Activated naive CD8-positive, alpha-beta T cell treated with anti-CD3 and anti-CD28 coated beads for 36 hours (primary cell): ENCODE data around the gene TMEM161A. TPM values are rescaled to one million over a fixed set of nuclear protein-coding genes. Genes with fewer than 3 reads are reported as not detected.
"Not testable (repeated sequence)": the region's sequence is repeated elsewhere in the genome, so short reads cannot be mapped to it uniquely, and the experiment has no call there.

ENCODE experiments used
- DNase-seq: peaks from one replicate; pipeline ENCODE4 v3.0.0; 2021
- H3K27ac Mint-ChIP-seq: one replicate; pipeline ENCODE4 v1.8.0; 2022; ENCODE audit warnings: mild to moderate bottlenecking, moderate library complexity, mixed read lengths
- H3K27me3 Mint-ChIP-seq: one replicate; pipeline ENCODE4 v1.8.0; 2022; ENCODE audit warnings: mild to moderate bottlenecking, mixed read lengths
- H3K36me3 Mint-ChIP-seq: one replicate; pipeline ENCODE4 v1.8.0; 2021; ENCODE audit warnings: mild to moderate bottlenecking, mixed read lengths
- H3K4me1 Mint-ChIP-seq: one replicate; pipeline ENCODE4 v1.8.0; 2021; ENCODE audit warnings: mixed read lengths
- H3K4me3 Mint-ChIP-seq: one replicate; pipeline ENCODE4 v1.8.0; 2022; ENCODE audit warnings: mild to moderate bottlenecking, moderate library complexity, mixed read lengths
- H3K9me3 Mint-ChIP-seq: one replicate; pipeline ENCODE4 v1.8.0; 2022; ENCODE audit warnings: mixed read lengths
- total RNA-seq, 2 experiments: library from RNA; stranded (reverse); gene quantifications; one replicate each; pipeline ENCODE4 v1.2.3, GENCODE V29; 2021

The TMEM161A gene
- total RNA-seq: 10 to 100 TPM; 24.2 to 25.8 TPM

- H3K9me3 Mint-ChIP-seq: no peaks in the 10 kb centered on the region
- peak within 1 kb of the TSS; percentile 95 for H3K4me3 Mint-ChIP-seq
- H3K27ac Mint-ChIP-seq: peak within 1 kb of the TSS; percentile 96
- H3K27me3 Mint-ChIP-seq: no peaks in the 10 kb centered on the region
- peaks cover 9% of the 10 kb centered on the region for H3K36me3 Mint-ChIP-seq
- H3K4me1 Mint-ChIP-seq: peaks cover 27% of the 10 kb centered on the region
- peak; percentile 97 for DNase-seq
Observed at GRCh38 chr19:19138109-19138981, at the start of gene TMEM161A. Gene TMEM161A, minus strand, starts transcription at chr19:19138478. Its CDS starts 50 bp downstream, at chr19:19138428.

- peaks cover 18% of the 10 kb centered on the region for H3K4me1 Mint-ChIP-seq
- H3K4me3 Mint-ChIP-seq: no peak overlapping the region
- peaks cover 19% of the 10 kb centered on the region for H3K36me3 Mint-ChIP-seq
- H3K27ac Mint-ChIP-seq: peak overlapping the region; percentile 72
- DNase-seq: no peak
- H3K9me3 Mint-ChIP-seq: peaks cover 5% of the 10 kb centered on the region
- no peaks in the 10 kb centered on the region for H3K27me3 Mint-ChIP-seq
Observed at GRCh38 chr19:19186742-19187141, 48.5 kb upstream of the TMEM161A start.

DNA sequence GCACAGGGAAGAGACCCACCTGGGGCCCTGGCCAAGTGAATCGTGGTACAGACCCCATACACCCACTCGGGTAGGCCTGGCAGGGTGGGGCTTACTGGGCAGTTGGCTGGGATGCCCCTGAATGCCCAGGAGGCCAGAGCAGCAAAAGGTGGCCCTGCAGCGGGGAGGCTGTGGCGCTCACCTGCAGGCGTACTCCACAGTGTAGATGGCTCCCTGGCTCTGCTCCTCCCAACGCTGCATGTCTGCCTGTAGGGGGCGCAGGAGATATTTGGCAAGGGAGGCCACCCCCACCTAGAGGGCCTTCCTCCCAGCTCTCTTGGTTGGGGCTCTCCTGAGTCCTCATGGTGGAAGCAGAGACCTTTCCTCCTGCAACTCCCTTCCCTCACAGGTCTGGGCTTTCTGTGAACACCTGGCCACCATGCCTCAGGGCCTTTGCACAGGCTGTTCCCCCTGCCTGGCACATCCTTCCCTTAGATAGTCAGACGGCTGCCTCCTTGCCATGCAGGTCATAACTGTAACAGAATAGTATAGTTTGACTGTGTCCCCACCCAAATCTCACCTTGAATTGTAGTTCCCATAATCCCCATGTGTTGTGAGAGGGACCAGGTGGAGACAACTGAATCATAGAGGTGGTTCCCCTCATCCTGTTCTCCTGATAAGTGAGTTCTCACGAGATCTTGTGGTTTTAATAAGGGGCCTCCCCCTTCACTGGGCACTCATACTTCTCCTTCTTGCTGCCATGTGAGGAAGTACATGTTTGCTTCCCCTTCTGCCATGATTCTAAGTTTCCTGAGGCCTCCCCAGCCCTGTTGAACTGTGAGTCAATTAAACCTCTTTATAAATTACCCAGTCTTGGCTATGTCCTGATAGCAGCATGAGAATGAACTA is 47.8 kb upstream of the TMEM161A start:
- H3K4me3 Mint-ChIP-seq: no peak overlapping the region
- DNase-seq: peak; percentile 60
- H3K4me1 Mint-ChIP-seq: peaks cover 14% of the 10 kb centered on the region
- peaks cover 5% of the 10 kb centered on the region for H3K9me3 Mint-ChIP-seq
- peaks cover 19% of the 10 kb centered on the region for H3K36me3 Mint-ChIP-seq
- H3K27me3 Mint-ChIP-seq: no peaks in the 10 kb centered on the region
- H3K27ac Mint-ChIP-seq: peak overlapping the region; percentile 72

DNA sequence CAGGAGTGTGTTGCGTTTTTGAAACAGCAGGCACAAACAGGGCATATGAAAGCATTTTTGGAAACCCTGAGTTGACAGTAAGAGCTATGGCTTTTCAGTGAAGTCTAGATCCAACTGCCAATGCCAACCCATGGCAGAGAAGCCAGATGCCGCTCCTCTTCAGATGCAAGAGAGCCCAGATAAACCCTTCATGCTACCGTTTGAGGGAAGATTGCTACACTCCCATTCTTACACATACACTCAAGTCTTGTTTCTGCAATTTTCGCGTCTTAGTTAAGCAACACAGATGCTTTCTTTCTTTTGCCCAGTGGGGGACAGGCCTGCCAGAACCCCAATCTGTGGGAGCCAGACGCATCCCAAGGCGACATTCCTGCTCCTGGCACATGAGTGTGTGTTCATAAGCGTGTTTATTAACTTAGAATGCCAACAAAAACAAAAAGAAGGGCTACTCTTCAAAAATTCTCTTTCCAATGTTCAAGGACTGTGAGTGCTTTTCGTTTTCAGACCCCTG is 43.3 kb upstream of the TMEM161A start:
- no peak overlapping the region for H3K27ac Mint-ChIP-seq
- no peak for DNase-seq
- peaks cover 6% of the 10 kb centered on the region for H3K4me1 Mint-ChIP-seq
- peaks cover 20% of the 10 kb centered on the region for H3K36me3 Mint-ChIP-seq
- H3K27me3 Mint-ChIP-seq: no peaks in the 10 kb centered on the region
- no peak overlapping the region for H3K4me3 Mint-ChIP-seq
- H3K9me3 Mint-ChIP-seq: peaks cover 2% of the 10 kb centered on the region

DNA sequence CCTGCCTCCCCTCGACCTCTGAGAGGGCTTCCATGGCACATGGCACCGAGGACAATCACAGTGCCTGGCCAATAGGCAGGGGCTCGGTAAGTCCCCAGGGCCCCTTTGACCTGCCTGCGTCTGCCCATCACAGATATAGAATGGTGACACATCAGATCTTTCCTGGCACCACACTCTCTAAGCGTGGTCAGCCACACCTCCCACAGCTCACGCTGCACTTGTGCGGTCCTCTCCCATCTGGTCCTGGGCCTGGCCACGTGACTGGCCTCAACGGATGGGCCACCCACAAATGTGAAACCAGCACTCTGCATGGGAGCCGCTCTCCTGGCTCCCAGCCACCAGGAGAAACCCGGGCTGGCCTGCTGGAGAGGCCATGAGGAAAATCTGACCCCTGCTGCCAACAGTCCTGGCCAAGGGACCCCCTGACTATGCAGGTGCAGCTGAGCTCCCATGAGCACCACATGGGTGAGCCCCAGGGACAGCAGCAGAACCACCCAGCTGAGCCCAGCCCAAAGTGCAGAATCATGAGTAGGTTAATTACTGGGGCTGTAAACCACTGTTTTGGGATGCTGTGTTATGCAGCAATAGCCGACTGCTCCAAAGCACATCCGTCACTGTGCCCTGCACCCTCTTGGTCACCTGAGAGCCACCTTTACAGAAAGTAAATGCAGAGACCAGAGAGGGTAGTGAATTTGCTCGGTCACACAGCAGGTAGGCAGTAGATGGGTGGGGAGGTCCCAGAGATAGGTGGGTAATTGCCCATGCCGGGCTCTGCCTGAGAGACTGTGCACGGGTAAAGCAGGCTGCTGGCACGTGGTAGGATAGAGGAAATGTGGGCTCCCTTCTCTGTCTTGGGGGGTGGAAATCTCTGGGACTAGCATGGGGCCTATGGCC is 41.5 kb upstream of the TMEM161A start:
- Mint-ChIP-seq H3K27ac (no peak overlapping the region), H3K4me1 (no peaks in the 10 kb centered on the region), H3K27me3 (no peaks in the 10 kb centered on the region), H3K36me3 (peaks cover 11% of the 10 kb centered on the region), H3K9me3 (no peaks in the 10 kb centered on the region), H3K4me3 (no peak overlapping the region)
- DNase-seq: no peak

DNA sequence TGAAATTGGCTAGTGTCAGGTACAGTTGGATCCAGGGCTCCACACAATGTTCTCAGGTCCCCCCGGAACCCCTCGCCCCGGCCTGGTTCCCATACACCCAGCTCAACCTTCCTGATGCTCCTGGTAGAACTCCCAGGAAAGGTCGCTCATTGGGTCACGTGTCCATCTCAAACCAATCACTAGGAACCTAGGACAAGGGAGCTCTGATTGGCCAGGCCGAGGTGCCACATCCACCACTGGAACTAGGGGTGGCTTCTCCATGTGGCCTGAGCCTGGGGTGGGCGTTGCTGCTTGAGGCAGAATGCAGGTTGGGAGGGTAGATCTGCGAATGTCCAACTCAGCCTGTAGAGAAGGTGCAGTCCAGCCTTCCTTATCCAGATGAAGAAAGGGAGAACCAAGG is 38.7 kb upstream of the TMEM161A start:
- Mint-ChIP-seq H3K36me3 (peaks cover 11% of the 10 kb centered on the region), H3K9me3 (no peaks in the 10 kb centered on the region), H3K4me1 (no peaks in the 10 kb centered on the region), H3K27ac (no peak overlapping the region), H3K4me3 (no peak overlapping the region), H3K27me3 (no peaks in the 10 kb centered on the region)
- DNase-seq: no peak

DNA sequence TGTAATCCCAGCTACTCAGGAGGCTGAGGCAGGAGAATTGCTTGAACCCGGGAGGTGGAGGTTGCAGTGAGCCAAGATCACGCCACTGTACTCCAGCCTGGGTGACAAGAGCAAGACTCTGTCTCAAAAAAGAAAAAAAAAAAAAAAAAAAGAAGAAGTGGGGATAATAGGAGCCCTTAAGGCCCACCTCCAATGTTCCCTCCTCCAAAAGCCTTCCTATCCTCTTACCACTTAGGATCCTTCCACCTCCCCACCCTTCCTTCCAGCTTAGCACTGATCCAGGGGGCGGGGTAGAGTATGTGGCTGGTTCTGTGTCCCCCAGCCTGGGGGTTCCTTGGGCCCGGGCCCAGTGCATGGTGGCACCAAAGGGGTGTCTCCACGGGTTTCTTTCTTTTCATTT is 35.0 kb upstream of the TMEM161A start:
- not testable (repeated sequence) for H3K27me3 Mint-ChIP-seq, H3K36me3 Mint-ChIP-seq, H3K4me1 Mint-ChIP-seq, H3K27ac Mint-ChIP-seq, H3K9me3 Mint-ChIP-seq, H3K4me3 Mint-ChIP-seq, DNase-seq

DNA sequence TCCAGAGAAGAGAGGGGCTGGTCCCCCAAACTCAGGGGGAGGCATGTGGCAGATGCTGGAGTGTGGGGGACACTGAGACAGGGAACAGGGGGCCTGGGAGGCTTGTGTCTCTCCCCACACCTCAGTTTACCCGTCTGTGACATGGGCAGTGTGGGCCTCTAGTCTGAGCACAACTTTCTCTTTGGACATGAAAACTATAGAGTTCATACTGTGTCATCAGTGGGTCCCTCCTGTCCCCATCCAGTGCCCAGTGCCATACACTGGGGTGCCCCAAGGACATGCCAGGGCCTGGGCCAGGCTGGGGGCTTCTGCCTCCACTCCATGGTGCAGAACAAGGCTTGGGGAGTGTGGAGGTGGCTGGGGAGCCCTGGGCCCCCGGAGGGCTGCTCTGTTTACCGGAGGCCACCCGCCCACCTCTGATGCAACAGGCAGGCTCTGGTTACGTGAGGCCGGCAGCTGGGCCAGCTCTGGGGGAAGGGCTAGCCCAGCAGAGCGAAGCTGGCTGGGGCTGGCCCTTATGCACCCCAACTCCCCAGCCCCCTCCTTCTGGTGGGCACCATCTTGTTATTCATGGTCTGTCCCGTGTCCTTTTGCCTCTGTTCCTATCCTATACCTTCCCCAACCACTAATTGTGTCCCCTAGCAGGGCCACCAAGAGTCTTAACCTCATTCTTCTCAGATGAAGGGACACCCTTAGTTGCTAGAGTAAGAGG is 33.7 kb upstream of the TMEM161A start:
- Mint-ChIP-seq H3K27me3 (no peaks in the 10 kb centered on the region), H3K36me3 (peaks cover 5% of the 10 kb centered on the region), H3K4me3 (no peak overlapping the region), H3K27ac (no peak overlapping the region), H3K9me3 (no peaks in the 10 kb centered on the region), H3K4me1 (peaks cover 9% of the 10 kb centered on the region)
- no peak for DNase-seq

- no peaks in the 10 kb centered on the region for H3K27me3 Mint-ChIP-seq
- no peak overlapping the region for H3K4me3 Mint-ChIP-seq
- peaks cover 5% of the 10 kb centered on the region for H3K36me3 Mint-ChIP-seq
- H3K9me3 Mint-ChIP-seq: no peaks in the 10 kb centered on the region
- DNase-seq: no peak
- no peak overlapping the region for H3K27ac Mint-ChIP-seq
- peaks cover 9% of the 10 kb centered on the region for H3K4me1 Mint-ChIP-seq
Observed at GRCh38 chr19:19170873-19171672, 32.8 kb upstream of the TMEM161A start.

GRCh38 chr19:19170053-19170872 is 32.0 kb upstream of the TMEM161A start, which contains the start of gene MEF2B:
Gene MEF2B, minus strand, starts transcription at chr19:19170263. Its CDS starts 19,528 bp downstream, at chr19:19150735.
- peak; percentile 86 for DNase-seq
- H3K4me3 Mint-ChIP-seq: peak within 1 kb of the TSS; percentile 0
- peaks cover 9% of the 10 kb centered on the region for H3K4me1 Mint-ChIP-seq
- no peaks in the 10 kb centered on the region for H3K27me3 Mint-ChIP-seq
- H3K27ac Mint-ChIP-seq: no peak within 1 kb of the TSS
- no peaks in the 10 kb centered on the region for H3K9me3 Mint-ChIP-seq
- H3K36me3 Mint-ChIP-seq: peaks cover 5% of the 10 kb centered on the region

DNA sequence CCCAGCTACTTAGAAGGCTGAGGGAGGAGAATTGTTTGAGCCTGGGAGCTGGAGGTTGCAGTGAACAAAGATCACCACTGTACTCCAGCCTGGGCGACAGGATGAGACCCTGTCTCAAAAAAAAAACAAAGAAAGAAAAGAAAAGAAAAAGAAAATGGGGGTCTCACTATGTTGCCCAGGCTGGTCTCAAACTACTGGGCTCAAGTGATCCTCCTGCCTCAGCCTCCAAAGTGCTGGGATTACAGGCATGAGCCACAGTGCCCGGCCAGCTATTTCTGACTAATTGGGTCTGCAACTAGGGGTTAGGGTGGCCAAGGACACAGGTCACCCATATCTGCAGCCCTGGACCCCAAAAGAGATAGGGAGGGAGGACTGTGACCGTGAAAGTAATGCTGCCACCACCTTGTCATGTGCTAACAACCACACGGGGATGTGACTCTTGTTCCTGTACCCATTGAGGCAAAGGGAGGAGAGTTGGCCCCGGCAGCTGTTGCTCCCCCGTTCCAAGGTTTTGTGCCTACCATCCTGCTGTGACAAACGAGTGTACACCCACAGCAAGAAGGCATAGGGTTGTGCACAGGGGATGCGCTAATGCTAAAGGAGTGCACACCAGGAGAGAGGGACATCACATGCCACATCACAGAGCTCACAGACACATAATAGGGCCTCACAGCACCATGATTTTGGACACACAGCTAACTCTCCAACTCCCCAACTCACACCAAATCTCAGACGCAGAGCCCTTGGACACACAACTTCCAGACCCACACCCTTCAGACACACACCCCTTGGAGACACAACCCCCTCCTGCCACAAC is 31.2 kb upstream of the TMEM161A start:
- Mint-ChIP-seq H3K4me1 (peaks cover 9% of the 10 kb centered on the region), H3K36me3 (peaks cover 5% of the 10 kb centered on the region), H3K4me3 (peak overlapping the region; percentile 0), H3K27ac (no peak overlapping the region), H3K27me3 (no peaks in the 10 kb centered on the region), H3K9me3 (no peaks in the 10 kb centered on the region)
- no peak for DNase-seq

GRCh38 chr19:19167612-19168011 is 29.3 kb upstream of the TMEM161A start:
- H3K36me3 Mint-ChIP-seq: peaks cover 5% of the 10 kb centered on the region
- no peaks in the 10 kb centered on the region for H3K9me3 Mint-ChIP-seq
- H3K4me1 Mint-ChIP-seq: peaks cover 9% of the 10 kb centered on the region
- DNase-seq: no peak
- no peak overlapping the region for H3K4me3 Mint-ChIP-seq
- H3K27ac Mint-ChIP-seq: no peak overlapping the region
- no peaks in the 10 kb centered on the region for H3K27me3 Mint-ChIP-seq
